H1 (cell line): ENCODE data around the gene RBMX2. TPM values are rescaled to one million over a fixed set of nuclear protein-coding genes. Genes with fewer than 3 reads are reported as not detected.
"Not testable (repeated sequence)": the region's sequence is repeated elsewhere in the genome, so short reads cannot be mapped to it uniquely, and the experiment has no call there.

Source experiments
- CTCF ChIA-PET: fragments of 300-600 bp; sonication (Branson Sonifier 250); formaldehyde crosslinking; loops from one replicate; lab custom pipeline; 2021; ENCODE audit not compliant: partially characterized antibody; lab: Charles Lee
- POLR2A ChIA-PET: fragments of 300-600 bp; sonication (Branson Sonifier 250); formaldehyde crosslinking; loops from one replicate; lab custom pipeline; 2021; ENCODE audit warnings: inconsistent platforms; ENCODE audit not compliant: partially characterized antibody; lab: Charles Lee
- DNase-seq, 2 experiments: peaks; one replicate each; pipeline versions ENCODE4 v3.0.0 to v3.0.0-alpha.2; 2010 to 2022; ENCODE audit warnings: low spot score in 2 of 2, low read depth in 1 of 2, mixed read lengths in 1 of 2
- FAIRE-seq: peaks from 2 replicates; lab custom pipeline; 2011; peaks lifted over from hg19 to GRCh38; lab: Jason Lieb, UNC
- H2AFZ ChIP-seq: 2 replicates; pipeline ENCODE4 v1.8.1; 2012; ENCODE audit warnings: low read length, inconsistent platforms
- H2AK5ac ChIP-seq: 2 replicates; pipeline ENCODE4 v1.6.1; 2013; ENCODE audit warnings: low read depth, low read length
- H2BK120ac ChIP-seq: replicated peaks from 2 replicates; pipeline ENCODE3; 2013; ENCODE audit warnings: low read depth, low read length, inconsistent platforms
- H2BK12ac ChIP-seq: 2 replicates; pipeline ENCODE4 v1.6.1; 2013; ENCODE audit warnings: low read depth, low read length
- H2BK15ac ChIP-seq: 2 replicates; pipeline ENCODE4 v1.6.1; 2013; ENCODE audit warnings: low read length
- H2BK20ac ChIP-seq: 2 replicates; pipeline ENCODE4 v1.6.1; 2013; ENCODE audit warnings: low read length
- H2BK5ac ChIP-seq: 2 replicates; pipeline ENCODE4 v1.6.1; 2013; ENCODE audit warnings: low read depth, low read length
- H3K14ac ChIP-seq: 2 replicates; pipeline ENCODE4 v1.6.1; 2013; ENCODE audit warnings: inconsistent platforms; ENCODE audit not compliant: insufficient read length
- H3K18ac ChIP-seq: 2 replicates; pipeline ENCODE4 v1.6.1; 2013; ENCODE audit warnings: low read length; ENCODE audit errors: extremely low read depth
- H3K23ac ChIP-seq: 2 replicates; pipeline ENCODE4 v1.6.1; 2013; ENCODE audit warnings: inconsistent platforms; ENCODE audit not compliant: insufficient read length
- H3K23me2 ChIP-seq: 2 replicates; pipeline ENCODE4 v1.6.1; 2013; ENCODE audit warnings: low read depth, low read length
- H3K27ac ChIP-seq: 2 replicates; pipeline ENCODE4 v1.6.1; 2011; ENCODE audit warnings: low read depth, low read length, inconsistent platforms
- H3K27me3 ChIP-seq, 4 experiments: replicated peaks in 1 of 4; 1 replicate in 1 of 4; 2 replicates in 3 of 4; pipeline versions ENCODE4 v1.6.1 to v1.8.1; 2011 to 2013; ENCODE audit warnings: low read length in 3 of 4, mild to moderate bottlenecking in 3 of 4, inconsistent platforms in 2 of 4, mixed read lengths in 2 of 4, moderate library complexity in 1 of 4; ENCODE audit not compliant: control insufficient read depth in 3 of 4, insufficient read depth in 3 of 4; ENCODE audit errors: extremely low read depth in 1 of 4
- H3K36me3 ChIP-seq, 4 experiments: 2 replicates each; pipeline versions ENCODE4 v1.6.1 to v1.8.1; 2011 to 2013; ENCODE audit warnings: mild to moderate bottlenecking in 4 of 4, low read length in 3 of 4, moderate library complexity in 2 of 4, control low read depth in 1 of 4, inconsistent platforms in 1 of 4; ENCODE audit not compliant: insufficient read depth in 4 of 4, control insufficient read depth in 2 of 4
- H3K4ac ChIP-seq: replicated peaks from 2 replicates; pipeline ENCODE3; 2013; ENCODE audit warnings: low read length, low read depth, mixed read lengths, inconsistent platforms; ENCODE audit not compliant: insufficient read length
- H3K4me1 ChIP-seq, 4 experiments: replicated peaks in 1 of 4; 1 replicate in 1 of 4; 2 replicates in 3 of 4; pipeline versions ENCODE4 v1.6.1 to v1.8.1; 2011 to 2013; ENCODE audit warnings: low read length in 3 of 4, inconsistent platforms in 2 of 4, mixed read lengths in 1 of 4; ENCODE audit not compliant: insufficient read depth in 4 of 4, control insufficient read depth in 3 of 4
- H3K4me2 ChIP-seq, 2 experiments: 2 replicates each; pipeline versions ENCODE4 v1.6.1 to v1.8.1; 2011 to 2013; ENCODE audit warnings: low read depth in 2 of 2, low read length in 2 of 2, control low read depth in 1 of 2, inconsistent platforms in 1 of 2, mild to moderate bottlenecking in 1 of 2; ENCODE audit not compliant: insufficient read depth in 1 of 2
- H3K4me3 ChIP-seq, 4 experiments: fragments of 200-600, 300-600 bp in 1 of 4; sonication (generic), shearing (Covaris generic), sonication (Bioruptor Twin) in 1 of 4; 2 replicates each; pipeline versions ENCODE4 v1.5.1 to v1.8.1; 2011 to 2016; ENCODE audit warnings: low read length in 4 of 4, low read depth in 3 of 4, control low read depth in 2 of 4, inconsistent platforms in 2 of 4, mild to moderate bottlenecking in 2 of 4, mixed read lengths in 1 of 4, moderate library complexity in 1 of 4; ENCODE audit not compliant: insufficient read depth in 2 of 4; ENCODE audit errors: extremely low read depth in 1 of 4
- H3K56ac ChIP-seq: replicated peaks from 2 replicates; pipeline ENCODE3; 2013; ENCODE audit warnings: low read depth, mild to moderate bottlenecking, mixed read lengths, low read length, inconsistent platforms; ENCODE audit not compliant: insufficient read length
- H3K79me1 ChIP-seq: 2 replicates; pipeline ENCODE4 v1.6.1; 2013; ENCODE audit warnings: low read depth, low read length, control low read depth
- H3K79me2 ChIP-seq, 2 experiments: 2 replicates each; pipeline versions ENCODE4 v1.6.1 to v1.8.1; 2012 to 2013; ENCODE audit warnings: low read length in 2 of 2, mild to moderate bottlenecking in 2 of 2, inconsistent platforms in 1 of 2; ENCODE audit not compliant: insufficient read depth in 2 of 2, control insufficient read depth in 1 of 2
- H3K9ac ChIP-seq, 4 experiments: replicated peaks in 1 of 4; 1 replicate in 1 of 4; 2 replicates in 3 of 4; pipeline versions ENCODE4 v1.6.1 to v1.8.1; 2011 to 2013; ENCODE audit warnings: low read depth in 3 of 4, low read length in 3 of 4, control low read depth in 2 of 4, mild to moderate bottlenecking in 2 of 4, moderate library complexity in 2 of 4, inconsistent platforms in 1 of 4; ENCODE audit errors: extremely low read depth in 1 of 4
- H3K9me3 ChIP-seq, 2 experiments: 2 replicates each; pipeline versions ENCODE4 v1.6.1 to v1.8.1; 2012 to 2013; ENCODE audit warnings: mild to moderate bottlenecking in 2 of 2, moderate library complexity in 2 of 2, control low read depth in 1 of 2, inconsistent platforms in 1 of 2, low read depth in 1 of 2, low read length in 1 of 2, mixed read lengths in 1 of 2; ENCODE audit not compliant: insufficient read depth in 2 of 2
- H4K20me1 ChIP-seq, 2 experiments: replicated peaks in 1 of 2; 2 replicates each; pipeline versions ENCODE3 to v1.8.1; 2011 to 2013; ENCODE audit warnings: inconsistent platforms in 2 of 2, low read length in 2 of 2, mild to moderate bottlenecking in 1 of 2; ENCODE audit not compliant: insufficient read depth in 2 of 2, control insufficient read depth in 1 of 2
- H4K5ac ChIP-seq: 2 replicates; pipeline ENCODE4 v1.6.1; 2013; ENCODE audit warnings: low read length, low read depth, mixed read lengths, inconsistent platforms; ENCODE audit not compliant: insufficient read length
- H4K8ac ChIP-seq: 2 replicates; pipeline ENCODE4 v1.8.0; 2013; ENCODE audit warnings: mild to moderate bottlenecking, moderate library complexity, low read length, inconsistent platforms; ENCODE audit not compliant: insufficient read depth; ENCODE audit errors: extremely low read depth
- H4K91ac ChIP-seq: replicated peaks from 2 replicates; pipeline ENCODE3; 2013; ENCODE audit warnings: low read length, mixed read lengths, inconsistent platforms; ENCODE audit not compliant: insufficient read length
- POLR2A ChIP-seq, 2 experiments: IDR thresholded peaks; 1 replicate in 1 of 2; 2 replicates in 1 of 2; pipeline ENCODE4 v1.6.1; 2011; ENCODE audit warnings: low read depth in 2 of 2, low read length in 2 of 2, mild to moderate bottlenecking in 2 of 2; ENCODE audit errors: control extremely low read depth in 1 of 2
- POLR2AphosphoS5 ChIP-seq: IDR thresholded peaks from 2 replicates; pipeline ENCODE4 v1.6.1; 2011; ENCODE audit warnings: low read depth, low read length
- whole genome bisulfite sequencing, 2 experiments: shearing (Covaris generic) in 1 of 2; methylation state at CpG; one replicate each; pipeline versions ENCODE4 v1.1.6 to v1.1.7; 2013 to 2015; ENCODE audit warnings: low lambda C conversion rate in 2 of 2, mixed read lengths in 2 of 2, inconsistent platforms in 1 of 2, low coverage in 1 of 2, missing lambda C conversion rate in 1 of 2; ENCODE audit not compliant: insufficient replicate concordance in 2 of 2, insufficient coverage in 1 of 2, insufficient read length in 1 of 2; ENCODE audit errors: extremely low coverage in 1 of 2, missing lambda C conversion rate in 1 of 2; 5-methylcytosine and 5-hydroxymethylcytosine counted together
- polyA plus RNA-seq, 7 experiments: library from polyadenylated mRNA; depleted of rRNA in 3 of 7; stranded (reverse) in 5 of 7; unstranded in 2 of 7; fragments of >200 nt in 5 of 7; fragments of 200-250 nt in 2 of 7; gene quantifications; 1 replicate in 5 of 7; 2 replicates in 1 of 7; 4 replicates in 1 of 7; pipeline versions ENCODE4 v1.2.1 to v1.2.3, GENCODE V29; 2011 to 2013; ENCODE audit warnings: missing spikeins in 2 of 7, mixed read lengths in 2 of 7
- total RNA-seq: library from RNA; stranded (reverse); fragmentation: NEBNext Ultra II Directional; extraction: Animal tissue kit (Norgen Biotek cat#: 25700); gene quantifications from 2 replicates; pipeline ENCODE4 v1.2.1, GENCODE V29; 2021
- TF ChIP-seq, protein P1 (sequence below): IDR thresholded peaks from 2 replicates; pipeline ENCODE4 v1.6.1; 2012; ENCODE audit warnings: inconsistent platforms
- TF ChIP-seq, protein P2 (sequence below): IDR thresholded peaks from 2 replicates; pipeline ENCODE4 v1.6.1; 2011; ENCODE audit warnings: low read depth, mild to moderate bottlenecking, low read length; ENCODE audit not compliant: insufficient read depth
- TF ChIP-seq, protein P3 (sequence below): IDR thresholded peaks from 2 replicates; pipeline ENCODE4 v1.6.1; 2012; ENCODE audit warnings: inconsistent platforms

The RBMX2 gene
- total and polyA plus RNA-seq, 2 of the 8 experiments (the other 6 are each of a cell fraction or from before 2014, with no cell fraction given), result 10.8 to 23.2 TPM

DNA sequence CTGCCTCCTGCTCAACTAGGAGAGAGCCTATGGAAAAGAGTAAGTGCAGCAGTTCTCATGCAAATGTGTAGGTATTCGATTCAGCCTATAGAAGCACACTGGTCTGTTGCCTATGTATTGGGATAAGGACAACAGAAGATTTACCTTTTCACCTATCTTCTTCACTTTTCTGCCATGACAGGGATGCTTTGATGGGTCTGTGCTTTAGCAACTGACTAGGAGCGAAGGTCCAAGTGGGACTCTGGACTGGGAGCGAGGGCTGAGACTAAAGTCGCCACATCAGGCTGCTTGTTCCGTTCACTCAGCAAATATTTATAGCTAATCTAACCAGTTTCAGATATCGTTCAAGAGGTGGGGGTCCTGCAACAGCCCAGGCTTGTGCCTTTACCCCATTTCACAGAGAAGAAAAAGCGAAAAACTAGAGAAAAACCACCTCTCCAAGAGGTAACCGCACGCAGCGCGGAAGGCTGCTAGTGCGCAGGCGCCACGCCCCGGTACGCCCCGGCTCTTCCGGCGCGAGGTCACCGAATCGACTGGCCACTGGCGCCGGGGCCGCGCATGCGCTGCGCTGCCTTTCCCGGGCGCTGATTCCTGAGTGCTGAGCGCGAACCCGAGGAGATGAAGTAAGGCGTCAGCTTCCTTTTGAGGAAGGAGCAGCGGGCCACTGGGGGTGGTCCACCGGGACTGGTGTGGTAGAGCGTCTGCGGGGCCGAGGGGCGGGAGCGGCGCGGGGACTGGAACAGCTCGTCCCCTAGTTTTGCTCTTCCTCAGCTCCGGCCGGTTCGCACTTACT lies at the start of gene RBMX2 (continued):
- TF ChIP-seq, protein P1, sequence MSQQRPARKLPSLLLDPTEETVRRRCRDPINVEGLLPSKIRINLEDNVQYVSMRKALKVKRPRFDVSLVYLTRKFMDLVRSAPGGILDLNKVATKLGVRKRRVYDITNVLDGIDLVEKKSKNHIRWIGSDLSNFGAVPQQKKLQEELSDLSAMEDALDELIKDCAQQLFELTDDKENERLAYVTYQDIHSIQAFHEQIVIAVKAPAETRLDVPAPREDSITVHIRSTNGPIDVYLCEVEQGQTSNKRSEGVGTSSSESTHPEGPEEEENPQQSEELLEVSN, result no peak
- TF ChIP-seq, protein P2, sequence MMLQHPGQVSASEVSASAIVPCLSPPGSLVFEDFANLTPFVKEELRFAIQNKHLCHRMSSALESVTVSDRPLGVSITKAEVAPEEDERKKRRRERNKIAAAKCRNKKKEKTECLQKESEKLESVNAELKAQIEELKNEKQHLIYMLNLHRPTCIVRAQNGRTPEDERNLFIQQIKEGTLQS, result no peak
- TF ChIP-seq POLR2AphosphoS5 (peak; percentile 45; the same call in 1 of the 2 replicates), POLR2A (IDR thresholded peaks at IDR 0.05; ENCODE audit: control extremely low read depth in 1 of 2, low read depth in 2 of 2, low read length in 2 of 2) (peak in 1 of 2 experiments; percentile 36; a peak in 1 of 3 replicates)
- TF ChIP-seq, protein P3, sequence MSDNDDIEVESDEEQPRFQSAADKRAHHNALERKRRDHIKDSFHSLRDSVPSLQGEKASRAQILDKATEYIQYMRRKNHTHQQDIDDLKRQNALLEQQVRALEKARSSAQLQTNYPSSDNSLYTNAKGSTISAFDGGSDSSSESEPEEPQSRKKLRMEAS, result 0 out of 2 replicates have a peak, but pooled peaks have one; percentile 26

DNA sequence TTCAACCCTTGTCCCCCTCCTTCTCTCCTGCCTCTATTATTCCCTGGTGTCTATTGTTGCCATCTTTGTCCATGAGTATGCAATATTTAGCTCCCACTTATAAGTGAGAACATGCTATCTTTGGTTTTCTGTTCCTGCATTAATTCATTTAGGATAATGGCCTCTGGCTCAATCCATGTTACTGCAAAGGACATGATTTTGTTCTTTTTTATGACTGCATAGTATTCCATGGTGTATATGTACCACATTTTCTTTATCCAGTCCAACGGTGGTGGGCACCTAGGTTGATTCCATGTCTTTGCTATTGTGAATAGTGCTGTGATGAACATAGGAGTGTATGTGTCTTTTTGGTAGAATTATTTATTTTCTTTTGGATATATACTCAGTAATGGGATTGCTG lies 49.7 kb upstream of the RBMX2 start:
- H3K23me2 ChIP-seq, H3K27me3 ChIP-seq, H3K4ac ChIP-seq, H2AFZ ChIP-seq, H3K14ac ChIP-seq, CTCF ChIA-PET, H4K20me1 ChIP-seq, H3K79me1 ChIP-seq, H3K4me3 ChIP-seq, H4K5ac ChIP-seq, H3K9ac ChIP-seq, DNase-seq, H3K4me1 ChIP-seq, H3K9me3 ChIP-seq, H2BK5ac ChIP-seq, H3K23ac ChIP-seq, H2BK20ac ChIP-seq, H2BK15ac ChIP-seq, H3K36me3 ChIP-seq, H4K91ac ChIP-seq, H3K27ac ChIP-seq, H2AK5ac ChIP-seq, H3K79me2 ChIP-seq, H2BK12ac ChIP-seq, H3K4me2 ChIP-seq, H2BK120ac ChIP-seq, H3K56ac ChIP-seq, H4K8ac ChIP-seq, FAIRE-seq, POLR2A ChIA-PET, H3K18ac ChIP-seq: not testable (repeated sequence)
- WGBS, 2 experiments, result 100% methylated on average over 1 of the region's 1 CpG; no CpG with 5 or more reads in 1 of the 2 experiments
